SU-DHL-6 (cell line): ENCODE data around the gene ETV1.

Source experiments
- H2AFZ ChIP-seq: fragments of 200-600 bp; sonication (generic); 2 replicates; pipeline ENCODE4 v1.6.1; 2014; ENCODE audit warnings: low read depth, mild to moderate bottlenecking, moderate library complexity, mixed read lengths, antibody characterized with exemption, low read length; ENCODE audit not compliant: severe bottlenecking
- H3F3A ChIP-seq: fragments of 200-600 bp; shearing (Covaris generic); 2 replicates; pipeline ENCODE4 v1.6.0; 2016; ENCODE audit warnings: antibody characterized with exemption, mild to moderate bottlenecking; ENCODE audit not compliant: insufficient read depth
- H3K27ac ChIP-seq: fragments of 200-600 bp; sonication (generic); 2 replicates; pipeline ENCODE4 v1.5.1; 2016; ENCODE audit warnings: low read depth, mild to moderate bottlenecking, low read length, moderate library complexity, mixed read lengths
- H3K27me3 ChIP-seq: fragments of 200-600 bp; sonication (generic), shearing (Covaris generic); 2 replicates; pipeline ENCODE4 v1.6.0; 2014; ENCODE audit warnings: mild to moderate bottlenecking, low read length
- H3K36me3 ChIP-seq: fragments of 200-600 bp; sonication (generic); 2 replicates; pipeline ENCODE4 v1.6.1; 2014; ENCODE audit warnings: mild to moderate bottlenecking, low read length, mixed read lengths
- H3K4me2 ChIP-seq: fragments of 300-600, 200-600 bp; shearing (Covaris generic), sonication (generic); 2 replicates; pipeline ENCODE4 v1.6.0; 2014; ENCODE audit warnings: low read length, low read depth, mild to moderate bottlenecking; ENCODE audit not compliant: poor library complexity, severe bottlenecking
- H3K4me3 ChIP-seq: fragments of 200-600 bp; sonication (generic); 2 replicates; pipeline ENCODE4 v1.5.1; 2014; ENCODE audit warnings: antibody characterized with exemption, low read length, mild to moderate bottlenecking, mixed read lengths; ENCODE audit not compliant: insufficient read depth, poor library complexity, severe bottlenecking
- H3K79me2 ChIP-seq: fragments of 200-600 bp; sonication (generic); 2 replicates; pipeline ENCODE4 v1.6.1; 2014; ENCODE audit warnings: mild to moderate bottlenecking, low read length, moderate library complexity; ENCODE audit not compliant: insufficient read depth
- H3K9ac ChIP-seq: fragments of 200-600 bp; sonication (generic); 2 replicates; pipeline ENCODE4 v1.7.0; 2014; ENCODE audit warnings: mild to moderate bottlenecking, low read length
- H3K9me2 ChIP-seq: fragments of 200-600 bp; sonication (generic); replicated peaks from 2 replicates; pipeline ENCODE4 v1.6.1; 2014; ENCODE audit warnings: low read length; ENCODE audit not compliant: insufficient read depth
- H3K9me3 ChIP-seq: fragments of 200-600 bp; sonication (generic); 2 replicates; pipeline ENCODE4 v1.6.1; 2014; ENCODE audit warnings: low read length, mixed read lengths; ENCODE audit not compliant: insufficient read depth
- H4K20me1 ChIP-seq: fragments of 200-600 bp; sonication (generic); 2 replicates; pipeline ENCODE4 v1.6.1; 2014; ENCODE audit warnings: low read depth, mild to moderate bottlenecking, antibody characterized with exemption, low read length, moderate library complexity, mixed read lengths
- EZH2phosphoT487 ChIP-seq: fragments of 200-600 bp; sonication (generic), shearing (Covaris generic); conservative IDR thresholded peaks from 2 replicates; pipeline ENCODE4 v1.6.1; 2018; ENCODE audit warnings: mild to moderate bottlenecking, antibody characterized with exemption, low read length, moderate library complexity, mixed read lengths
- TF ChIP-seq, protein P1 (sequence below): fragments of 200-600 bp; sonication (generic); IDR thresholded peaks from one replicate; pipeline ENCODE4 v1.5.1; 2017; ENCODE audit warnings: antibody characterized with exemption, mild to moderate bottlenecking, low read length, moderate library complexity; ENCODE audit not compliant: insufficient read depth, poor library complexity, severe bottlenecking

The ETV1 gene

DNA sequence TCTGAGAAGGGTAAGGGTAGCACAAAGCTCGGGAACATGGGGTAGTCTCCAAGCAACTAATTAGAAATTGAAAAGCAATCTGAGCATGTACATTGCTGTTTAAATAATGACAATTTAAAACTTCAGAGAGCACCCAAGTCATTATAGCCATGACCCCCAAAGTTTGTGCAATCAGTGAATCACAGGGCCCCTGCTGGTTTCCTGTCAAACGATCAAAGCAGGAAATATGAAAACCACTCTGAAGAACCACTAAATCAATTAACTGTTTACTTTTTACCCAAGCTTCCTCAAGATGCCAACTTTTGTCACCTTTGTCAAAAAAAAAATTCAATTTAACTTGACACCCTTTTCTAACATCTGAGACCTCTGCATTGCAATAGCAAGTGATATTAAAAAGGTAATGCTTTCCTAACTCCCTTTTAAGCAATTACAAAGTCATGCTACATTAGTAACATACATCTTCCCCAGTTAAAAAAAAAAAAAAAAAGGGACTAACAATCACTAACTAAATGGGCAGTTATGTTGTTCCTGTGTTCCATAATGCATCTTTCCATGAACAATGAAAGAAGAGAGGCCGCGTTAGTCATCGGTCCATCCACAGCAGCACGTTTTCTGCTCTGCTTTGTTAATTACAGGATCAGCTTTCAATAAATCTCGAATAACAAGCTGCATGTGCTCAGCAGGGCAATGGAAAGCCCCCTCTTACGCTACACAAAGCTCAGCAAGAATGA is 80.6 kb downstream of the ETV1 start:
- no peak overlapping the region for H3K4me2 ChIP-seq
- no peaks in the 10 kb centered on the region for H3K9me2 ChIP-seq
- no peaks in the 10 kb centered on the region for H3K27me3 ChIP-seq
- H3K9ac ChIP-seq = no peak overlapping the region
- no peak overlapping the region for H3K27ac ChIP-seq
- no peak for TF ChIP-seq EZH2phosphoT487
- TF ChIP-seq, protein P1, sequence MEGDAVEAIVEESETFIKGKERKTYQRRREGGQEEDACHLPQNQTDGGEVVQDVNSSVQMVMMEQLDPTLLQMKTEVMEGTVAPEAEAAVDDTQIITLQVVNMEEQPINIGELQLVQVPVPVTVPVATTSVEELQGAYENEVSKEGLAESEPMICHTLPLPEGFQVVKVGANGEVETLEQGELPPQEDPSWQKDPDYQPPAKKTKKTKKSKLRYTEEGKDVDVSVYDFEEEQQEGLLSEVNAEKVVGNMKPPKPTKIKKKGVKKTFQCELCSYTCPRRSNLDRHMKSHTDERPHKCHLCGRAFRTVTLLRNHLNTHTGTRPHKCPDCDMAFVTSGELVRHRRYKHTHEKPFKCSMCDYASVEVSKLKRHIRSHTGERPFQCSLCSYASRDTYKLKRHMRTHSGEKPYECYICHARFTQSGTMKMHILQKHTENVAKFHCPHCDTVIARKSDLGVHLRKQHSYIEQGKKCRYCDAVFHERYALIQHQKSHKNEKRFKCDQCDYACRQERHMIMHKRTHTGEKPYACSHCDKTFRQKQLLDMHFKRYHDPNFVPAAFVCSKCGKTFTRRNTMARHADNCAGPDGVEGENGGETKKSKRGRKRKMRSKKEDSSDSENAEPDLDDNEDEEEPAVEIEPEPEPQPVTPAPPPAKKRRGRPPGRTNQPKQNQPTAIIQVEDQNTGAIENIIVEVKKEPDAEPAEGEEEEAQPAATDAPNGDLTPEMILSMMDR = no peak
- H3K9me3 ChIP-seq = no peaks in the 10 kb centered on the region
- H3K4me3 ChIP-seq = no peak overlapping the region
- no peaks in the 10 kb centered on the region for H3F3A ChIP-seq
- H4K20me1 ChIP-seq = no peaks in the 10 kb centered on the region
- H3K79me2 ChIP-seq = no peaks in the 10 kb centered on the region
- no peak overlapping the region for H2AFZ ChIP-seq
- H3K36me3 ChIP-seq = no peaks in the 10 kb centered on the region

DNA sequence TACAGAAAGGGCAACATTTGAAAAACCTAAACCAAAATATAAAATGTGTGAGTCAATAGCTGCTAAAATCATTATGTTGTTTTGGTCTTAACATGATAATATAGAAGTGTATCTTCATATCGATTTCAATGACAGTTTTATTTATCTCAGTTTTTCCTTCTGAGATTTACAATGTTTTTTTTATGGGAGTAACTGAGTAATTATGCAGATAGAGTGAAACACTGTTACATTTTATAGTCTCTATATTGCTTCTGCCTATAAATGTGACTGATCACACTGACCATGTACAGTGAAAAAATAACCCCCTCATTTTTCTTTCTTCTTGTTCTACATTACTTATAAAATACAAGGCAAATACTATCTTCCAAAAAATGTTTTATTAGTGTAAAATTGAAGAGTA is 81.6 kb downstream of the ETV1 start:
- H3K27ac ChIP-seq = no peak overlapping the region
- no peaks in the 10 kb centered on the region for H3K9me3 ChIP-seq
- H2AFZ ChIP-seq = no peak overlapping the region
- no peak overlapping the region for H3K4me2 ChIP-seq
- H3K27me3 ChIP-seq = no peaks in the 10 kb centered on the region
- H3K4me3 ChIP-seq = no peak overlapping the region
- TF ChIP-seq EZH2phosphoT487 = no peak
- TF ChIP-seq, protein P1 = no peak
- no peak overlapping the region for H3K9ac ChIP-seq
- H3K9me2 ChIP-seq = no peaks in the 10 kb centered on the region
- no peaks in the 10 kb centered on the region for H3K79me2 ChIP-seq
- H3K36me3 ChIP-seq = no peaks in the 10 kb centered on the region
- H4K20me1 ChIP-seq = no peaks in the 10 kb centered on the region
- H3F3A ChIP-seq = no peaks in the 10 kb centered on the region

DNA sequence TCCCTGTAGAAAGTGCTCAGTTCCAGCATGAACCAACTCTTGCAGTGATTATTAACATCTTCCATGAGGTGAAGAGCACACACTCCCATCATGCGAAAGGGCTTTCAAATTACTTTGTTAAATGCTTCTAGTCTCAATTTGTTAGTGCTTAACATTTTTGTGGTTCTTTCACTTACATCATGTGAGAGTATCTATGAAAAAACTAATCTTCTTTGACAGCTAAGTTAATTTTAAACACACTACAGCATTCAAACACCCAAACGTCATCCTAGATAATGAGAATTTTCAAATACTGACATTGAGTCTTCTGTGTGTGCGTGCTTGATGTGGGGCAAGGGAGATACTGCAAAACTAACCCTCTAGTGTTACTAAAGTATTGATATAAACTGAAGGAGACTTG is 84.8 kb downstream of the ETV1 start:
- no peaks in the 10 kb centered on the region for H3K79me2 ChIP-seq
- TF ChIP-seq, protein P1 = no peak
- no peak for TF ChIP-seq EZH2phosphoT487
- H3K4me3 ChIP-seq = no peak overlapping the region
- H3F3A ChIP-seq = no peaks in the 10 kb centered on the region
- no peaks in the 10 kb centered on the region for H3K27me3 ChIP-seq
- no peak overlapping the region for H2AFZ ChIP-seq
- H3K9ac ChIP-seq = no peak overlapping the region
- no peaks in the 10 kb centered on the region for H3K9me3 ChIP-seq
- no peaks in the 10 kb centered on the region for H3K36me3 ChIP-seq
- no peak overlapping the region for H3K27ac ChIP-seq
- H3K4me2 ChIP-seq = no peak overlapping the region
- H4K20me1 ChIP-seq = no peaks in the 10 kb centered on the region
- H3K9me2 ChIP-seq = no peaks in the 10 kb centered on the region
